ENCODE data around the gene PHYH. TPM values are rescaled to one million over a fixed set of nuclear protein-coding genes. Genes with fewer than 3 reads are reported as not detected.

PHYH gene
- total RNA-seq, 1 donor from 2014 or later, result 5.3 TPM

DNA sequence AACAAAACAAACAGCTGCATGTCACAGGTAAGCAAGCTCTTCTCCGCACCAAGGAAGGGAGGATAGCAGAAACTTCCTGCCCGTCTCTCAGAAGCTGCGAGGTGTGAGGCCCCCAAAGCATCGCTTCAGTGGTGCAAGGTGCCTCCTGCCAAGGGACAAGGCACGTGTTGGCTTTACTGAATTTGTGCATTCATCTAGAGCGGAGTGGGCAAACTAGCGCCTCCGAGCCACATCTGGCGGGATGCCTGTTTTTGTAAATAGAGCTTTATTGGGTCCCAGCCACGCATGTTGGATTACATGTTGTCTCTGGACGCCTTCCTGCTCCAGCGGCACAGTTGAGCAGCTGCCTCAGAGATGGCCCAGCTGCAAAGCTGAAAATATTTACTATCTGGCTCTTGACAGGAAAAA is 27.7 kb downstream of the PHYH start:
- Histone ChIP-seq H3K4me3 (ENCODE audit: low read depth, low read length) (no peak overlapping the region), H3K27me3 (ENCODE audit: control insufficient read depth, insufficient read depth, low read length) (no peaks in the 10 kb centered on the region), H3K36me3 (ENCODE audit: control insufficient read depth, insufficient read depth, low read length) (no peaks in the 10 kb centered on the region)
- FAIRE-seq (no peak), DNase-seq (ENCODE audit: low read depth) (no peak)
- TF ChIP-seq, protein P1, sequence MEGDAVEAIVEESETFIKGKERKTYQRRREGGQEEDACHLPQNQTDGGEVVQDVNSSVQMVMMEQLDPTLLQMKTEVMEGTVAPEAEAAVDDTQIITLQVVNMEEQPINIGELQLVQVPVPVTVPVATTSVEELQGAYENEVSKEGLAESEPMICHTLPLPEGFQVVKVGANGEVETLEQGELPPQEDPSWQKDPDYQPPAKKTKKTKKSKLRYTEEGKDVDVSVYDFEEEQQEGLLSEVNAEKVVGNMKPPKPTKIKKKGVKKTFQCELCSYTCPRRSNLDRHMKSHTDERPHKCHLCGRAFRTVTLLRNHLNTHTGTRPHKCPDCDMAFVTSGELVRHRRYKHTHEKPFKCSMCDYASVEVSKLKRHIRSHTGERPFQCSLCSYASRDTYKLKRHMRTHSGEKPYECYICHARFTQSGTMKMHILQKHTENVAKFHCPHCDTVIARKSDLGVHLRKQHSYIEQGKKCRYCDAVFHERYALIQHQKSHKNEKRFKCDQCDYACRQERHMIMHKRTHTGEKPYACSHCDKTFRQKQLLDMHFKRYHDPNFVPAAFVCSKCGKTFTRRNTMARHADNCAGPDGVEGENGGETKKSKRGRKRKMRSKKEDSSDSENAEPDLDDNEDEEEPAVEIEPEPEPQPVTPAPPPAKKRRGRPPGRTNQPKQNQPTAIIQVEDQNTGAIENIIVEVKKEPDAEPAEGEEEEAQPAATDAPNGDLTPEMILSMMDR (IDR thresholded peaks at IDR 0.05; ENCODE audit: insufficient read depth, low read length, severe bottlenecking), result no peak

DNA sequence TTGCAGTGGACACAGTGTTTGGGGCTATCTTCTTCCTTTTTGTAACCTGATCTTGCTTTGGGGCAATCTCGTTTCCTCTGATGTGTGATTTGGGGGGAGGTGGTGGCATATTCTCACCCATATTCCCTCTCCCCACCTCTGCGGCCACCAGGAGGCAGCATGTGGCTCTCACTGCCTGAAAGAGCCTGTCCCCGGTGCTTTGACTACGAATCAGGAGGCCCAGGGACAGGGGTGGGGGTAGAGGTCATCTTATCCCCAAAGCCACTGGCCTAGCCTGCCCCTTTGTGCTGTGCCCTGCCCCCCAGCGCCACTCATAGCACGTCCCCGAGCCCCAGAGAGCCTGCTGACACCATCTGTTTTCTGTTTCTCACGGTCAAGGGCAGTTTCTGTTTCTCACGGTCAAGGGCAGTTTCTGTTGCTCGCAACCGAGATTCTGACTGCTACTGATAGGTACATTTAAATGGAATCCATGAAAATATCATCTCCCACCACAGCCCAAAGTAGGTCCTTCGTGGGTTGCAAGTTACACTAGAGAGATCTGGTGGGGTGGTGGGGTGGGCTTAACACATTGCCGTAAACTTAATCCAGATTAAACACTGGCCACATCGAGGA is 28.2 kb downstream of the PHYH start:
- Histone ChIP-seq H3K4me3 (ENCODE audit: low read depth, low read length) (no peak overlapping the region), H3K36me3 (ENCODE audit: control insufficient read depth, insufficient read depth, low read length) (no peaks in the 10 kb centered on the region), H3K27me3 (ENCODE audit: control insufficient read depth, insufficient read depth, low read length) (no peaks in the 10 kb centered on the region)
- TF ChIP-seq, protein P1 (IDR thresholded peaks at IDR 0.05; ENCODE audit: insufficient read depth, low read length, severe bottlenecking), result peak; percentile 57
- DNase-seq (ENCODE audit: low read depth), result peak; percentile 4
- FAIRE-seq, result peak; percentile 80

DNA sequence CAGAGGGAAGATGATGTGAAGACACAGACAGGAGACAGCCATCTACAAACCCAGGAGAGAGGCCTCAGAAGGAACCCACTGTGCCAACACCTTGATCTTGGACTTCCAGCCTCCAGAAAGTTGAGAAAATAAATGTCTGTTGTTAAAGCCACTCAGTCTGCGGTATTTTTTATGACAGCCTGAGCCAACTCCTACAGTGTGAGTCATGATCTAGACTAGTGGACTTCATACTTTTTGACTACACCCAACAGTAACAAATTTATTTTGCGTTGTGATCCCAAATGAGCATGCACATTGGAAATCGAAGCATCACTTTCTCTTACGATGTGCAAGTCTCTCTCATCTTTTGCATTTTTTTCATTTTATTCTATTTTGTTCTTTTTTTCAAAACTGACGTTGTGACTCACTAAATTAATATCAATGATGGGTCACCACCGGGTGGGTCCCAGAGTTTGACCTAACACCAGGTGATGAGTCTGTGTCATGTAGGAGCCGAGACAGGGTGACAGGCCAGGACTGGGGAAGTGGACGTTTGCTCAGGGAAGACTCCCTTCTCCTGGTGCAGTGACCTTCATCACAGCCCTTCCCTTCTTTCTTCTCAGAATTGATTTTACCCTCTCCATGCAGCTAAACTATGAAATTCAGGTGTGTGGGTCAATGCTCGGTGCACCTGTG is 28.9 kb downstream of the PHYH start:
- H3K4me3 ChIP-seq (ENCODE audit: low read depth, low read length), result no peak overlapping the region
- H3K27me3 ChIP-seq (ENCODE audit: control insufficient read depth, insufficient read depth, low read length), result no peaks in the 10 kb centered on the region
- no peaks in the 10 kb centered on the region for H3K36me3 ChIP-seq (ENCODE audit: control insufficient read depth, insufficient read depth, low read length)
- no peak for FAIRE-seq
- TF ChIP-seq, protein P1 (IDR thresholded peaks at IDR 0.05; ENCODE audit: insufficient read depth, low read length, severe bottlenecking), result no peak
- no peak for DNase-seq (ENCODE audit: low read depth)

DNA sequence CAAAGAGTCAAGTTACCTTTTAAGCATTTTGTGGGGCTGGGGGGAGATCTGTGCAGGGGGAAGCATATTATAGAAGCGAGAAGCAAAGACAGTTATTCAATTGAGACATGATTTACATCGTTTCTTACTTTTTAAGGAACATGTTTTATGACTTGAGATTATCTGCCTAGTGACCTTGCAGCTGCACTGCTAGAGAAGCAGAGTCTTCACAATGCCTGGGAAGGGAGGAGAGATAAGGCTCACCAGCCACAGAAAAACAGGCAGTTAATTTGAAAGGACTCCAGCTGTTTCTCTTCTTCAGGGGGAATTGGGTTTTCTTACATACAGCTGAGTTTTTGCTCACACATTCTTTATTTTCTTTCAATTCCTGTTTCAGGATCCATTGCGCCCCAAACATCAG is 31.0 kb downstream of the PHYH start:
- Histone ChIP-seq H3K36me3 (ENCODE audit: control insufficient read depth, insufficient read depth, low read length) (no peaks in the 10 kb centered on the region), H3K4me3 (ENCODE audit: low read depth, low read length) (no peak overlapping the region), H3K27me3 (ENCODE audit: control insufficient read depth, insufficient read depth, low read length) (no peaks in the 10 kb centered on the region)
- DNase-seq (ENCODE audit: low read depth) (no peak), FAIRE-seq (no peak)
- TF ChIP-seq, protein P1 (IDR thresholded peaks at IDR 0.05; ENCODE audit: insufficient read depth, low read length, severe bottlenecking), result no peak

DNA sequence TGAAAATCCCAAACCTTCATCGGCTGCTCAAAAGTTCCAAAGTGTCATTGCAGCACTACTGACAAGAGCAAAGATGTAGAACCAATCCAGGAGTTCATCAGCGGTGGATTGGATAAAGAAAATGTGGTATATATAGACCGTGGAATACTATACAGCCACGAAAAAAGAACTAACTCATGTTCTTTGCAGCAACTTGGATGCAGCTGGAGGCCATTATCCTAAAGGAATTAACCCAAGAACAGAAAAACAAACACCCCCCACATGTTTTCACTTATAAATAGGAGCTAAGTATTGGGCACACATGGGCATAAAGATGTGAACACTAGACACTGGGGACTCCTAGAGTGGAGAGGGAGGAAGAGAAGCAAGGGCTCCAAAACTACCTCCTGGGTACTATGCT is 31.6 kb downstream of the PHYH start:
- DNase-seq (ENCODE audit: low read depth) (no peak), FAIRE-seq (no peak)
- Histone ChIP-seq H3K4me3 (ENCODE audit: low read depth, low read length) (no peak overlapping the region), H3K27me3 (ENCODE audit: control insufficient read depth, insufficient read depth, low read length) (no peaks in the 10 kb centered on the region), H3K36me3 (ENCODE audit: control insufficient read depth, insufficient read depth, low read length) (no peaks in the 10 kb centered on the region)
- TF ChIP-seq, protein P1 (IDR thresholded peaks at IDR 0.05; ENCODE audit: insufficient read depth, low read length, severe bottlenecking), result no peak

Measured in bronchial epithelial cell (primary cell).